H9 (cell line): Measurements from ENCODE around the gene GRIK4. TPM values are rescaled to one million over a fixed set of nuclear protein-coding genes. Genes with fewer than 3 reads are reported as not detected.

Source experiments
- DNase-seq: peaks from one replicate; pipeline ENCODE4 v3.0.0-alpha.2; 2017
- H2AFZ ChIP-seq: one replicate; pipeline ENCODE4 v1.6.1; 2013; ENCODE audit warnings: mild to moderate bottlenecking, low read length, control low read depth, moderate library complexity
- H2AK5ac ChIP-seq: 2 replicates; pipeline ENCODE4 v1.6.1; 2013; ENCODE audit warnings: low read length, control low read depth, mixed read lengths; ENCODE audit not compliant: insufficient read length
- H2BK120ac ChIP-seq: one replicate; pipeline ENCODE4 v1.6.1; 2013; ENCODE audit warnings: low read depth, mild to moderate bottlenecking, low read length, control low read depth, inconsistent platforms; ENCODE audit not compliant: poor library complexity, severe bottlenecking
- H2BK12ac ChIP-seq: 2 replicates; pipeline ENCODE4 v1.6.1; 2013; ENCODE audit warnings: low read length, control low read depth, mixed read lengths, low read depth; ENCODE audit not compliant: insufficient read length
- H2BK15ac ChIP-seq: 2 replicates; pipeline ENCODE4 v1.6.1; 2013; ENCODE audit warnings: low read depth, low read length, control low read depth
- H2BK20ac ChIP-seq: one replicate; pipeline ENCODE4 v1.6.1; 2013; ENCODE audit warnings: low read depth, mild to moderate bottlenecking, low read length, control low read depth, inconsistent platforms; ENCODE audit not compliant: poor library complexity, severe bottlenecking
- H2BK5ac ChIP-seq: 2 replicates; pipeline ENCODE4 v1.6.1; 2013; ENCODE audit warnings: low read length, control low read depth, mixed read lengths; ENCODE audit not compliant: insufficient read length
- H3K14ac ChIP-seq: 2 replicates; pipeline ENCODE4 v1.6.1; 2013; ENCODE audit warnings: low read length, control low read depth; ENCODE audit not compliant: insufficient read depth
- H3K18ac ChIP-seq: 2 replicates; pipeline ENCODE4 v1.6.1; 2013; ENCODE audit warnings: low read depth, mild to moderate bottlenecking, mixed read lengths, low read length, control low read depth; ENCODE audit not compliant: insufficient read length
- H3K23ac ChIP-seq: 2 replicates; pipeline ENCODE4 v1.6.1; 2013; ENCODE audit warnings: low read length, control low read depth, mixed read lengths, low read depth; ENCODE audit not compliant: insufficient read length
- H3K23me2 ChIP-seq: 2 replicates; pipeline ENCODE4 v1.6.1; 2013; ENCODE audit warnings: low read depth, mild to moderate bottlenecking, mixed read lengths, low read length, control low read depth; ENCODE audit not compliant: insufficient read length, poor library complexity, severe bottlenecking
- H3K27ac ChIP-seq: 2 replicates; pipeline ENCODE4 v1.5.1; 2013; ENCODE audit warnings: low read length, control low read depth, mixed read lengths, low read depth; ENCODE audit not compliant: insufficient read length
- H3K27me3 ChIP-seq: 2 replicates; pipeline ENCODE4 v1.6.1; 2013; ENCODE audit warnings: low read length, control low read depth, inconsistent platforms; ENCODE audit not compliant: insufficient read depth
- H3K4ac ChIP-seq: 2 replicates; pipeline ENCODE4 v1.6.1; 2013; ENCODE audit warnings: low read depth, mild to moderate bottlenecking, control low read depth, inconsistent platforms, low read length, moderate library complexity
- H3K4me1 ChIP-seq: 2 replicates; pipeline ENCODE4 v1.6.1; 2013; ENCODE audit warnings: low read length, control low read depth, inconsistent platforms; ENCODE audit not compliant: insufficient read depth
- H3K4me2 ChIP-seq: 2 replicates; pipeline ENCODE4 v1.6.1; 2013; ENCODE audit warnings: low read length, control low read depth, mixed read lengths; ENCODE audit not compliant: insufficient read length, insufficient read depth
- H3K56ac ChIP-seq: 2 replicates; pipeline ENCODE4 v1.6.1; 2013; ENCODE audit warnings: low read depth, mild to moderate bottlenecking, mixed read lengths, low read length, control low read depth; ENCODE audit not compliant: insufficient read length
- H3K79me1 ChIP-seq: 2 replicates; pipeline ENCODE4 v1.6.1; 2013; ENCODE audit warnings: low read depth, mild to moderate bottlenecking, moderate library complexity, low read length, control low read depth, inconsistent platforms; ENCODE audit not compliant: insufficient read depth, poor library complexity, severe bottlenecking
- H3K79me2 ChIP-seq: 2 replicates; pipeline ENCODE4 v1.6.1; 2013; ENCODE audit warnings: low read length, control low read depth, inconsistent platforms; ENCODE audit not compliant: insufficient read depth
- H3K9ac ChIP-seq: 2 replicates; pipeline ENCODE4 v1.6.1; 2013; ENCODE audit warnings: low read length, control low read depth, mixed read lengths; ENCODE audit not compliant: insufficient read length; ENCODE audit errors: extremely low read depth
- H3K9me3 ChIP-seq: one replicate; pipeline ENCODE4 v1.6.1; 2013; ENCODE audit warnings: low read depth, low read length, inconsistent platforms; ENCODE audit not compliant: control insufficient read depth
- H3T11ph ChIP-seq: one replicate; pipeline ENCODE4 v1.6.1; 2013; ENCODE audit warnings: mild to moderate bottlenecking, low read length, control low read depth, inconsistent platforms
- H4K20me1 ChIP-seq: one replicate; pipeline ENCODE4 v1.6.1; 2013; ENCODE audit not compliant: control insufficient read depth, insufficient read length, insufficient read depth
- H4K5ac ChIP-seq: 2 replicates; pipeline ENCODE4 v1.6.1; 2013; ENCODE audit warnings: low read depth, mild to moderate bottlenecking, mixed read lengths, low read length, control low read depth; ENCODE audit not compliant: insufficient read length
- H4K8ac ChIP-seq: replicated peaks from 2 replicates; pipeline ENCODE4 v1.6.1; 2013; ENCODE audit warnings: low read length, control low read depth, mixed read lengths, low read depth; ENCODE audit not compliant: insufficient read length
- H4K91ac ChIP-seq: 2 replicates; pipeline ENCODE4 v1.6.1; 2013; ENCODE audit warnings: low read depth, mild to moderate bottlenecking, moderate library complexity, mixed read lengths, low read length, control low read depth; ENCODE audit not compliant: insufficient read length
- H3K27ac Mint-ChIP-seq, 3 experiments: 2 replicates in 2 of 3; 3 replicates in 1 of 3; pipeline ENCODE4 v1.8.0; 2020 to 2021; ENCODE audit warnings: mixed read lengths in 3 of 3, mild to moderate bottlenecking in 1 of 3, moderate library complexity in 1 of 3
- H3K27me3 Mint-ChIP-seq: 2 replicates; pipeline ENCODE4 v1.8.0; 2021; ENCODE audit warnings: low read depth, mild to moderate bottlenecking, moderate library complexity, mixed read lengths
- H3K36me3 Mint-ChIP-seq, 3 experiments: 2 replicates in 2 of 3; 3 replicates in 1 of 3; pipeline ENCODE4 v1.8.0; 2020 to 2021; ENCODE audit warnings: low read depth in 3 of 3, mixed read lengths in 3 of 3; ENCODE audit not compliant: insufficient read depth in 1 of 3
- H3K4me1 Mint-ChIP-seq, 2 experiments: 2 replicates each; pipeline ENCODE4 v1.8.0; 2020; ENCODE audit warnings: mixed read lengths in 2 of 2
- H3K4me3 Mint-ChIP-seq, 2 experiments: 2 replicates in 1 of 2; 3 replicates in 1 of 2; pipeline ENCODE4 v1.8.0; 2020 to 2021; ENCODE audit warnings: mild to moderate bottlenecking in 2 of 2, mixed read lengths in 2 of 2, moderate library complexity in 1 of 2
- H3K9me3 Mint-ChIP-seq, 2 experiments: 2 replicates in 1 of 2; 3 replicates in 1 of 2; pipeline ENCODE4 v1.8.0; 2020; ENCODE audit warnings: mild to moderate bottlenecking in 2 of 2, mixed read lengths in 2 of 2, moderate library complexity in 1 of 2
- WGBS: extraction: QIAGEN DNeasy Blood & Tissue Kit; methylation state at CpG from one replicate; pipeline ENCODE4 v1.1.7; 2013; ENCODE audit warnings: missing lambda C conversion rate, low lambda C conversion rate, mixed read lengths; ENCODE audit not compliant: insufficient read length; ENCODE audit errors: extremely low coverage; 5-methylcytosine and 5-hydroxymethylcytosine counted together
- total RNA-seq: library from RNA; stranded (reverse); gene quantifications from 2 replicates; pipeline ENCODE4 v1.2.1, GENCODE V29; 2021
- TF ChIP-seq, protein P1 (sequence below): fragments of 200-600 bp; sonication (generic); conservative IDR thresholded peaks from 3 replicates; pipeline ENCODE4 v1.8.0; 2021; ENCODE audit warnings: antibody characterized with exemption, mild to moderate bottlenecking

GRIK4 gene
- total RNA-seq, 1 experiment from 2014 or later: 2.3 TPM

- H3K4ac ChIP-seq: no peak overlapping the region
- H3K9me3 Mint-ChIP-seq: no peaks in the 10 kb centered on the region
- H2BK120ac ChIP-seq: no peak overlapping the region
- H4K8ac ChIP-seq: no peak overlapping the region
- no peaks in the 10 kb centered on the region for H3K4me1 ChIP-seq
- H2BK15ac ChIP-seq: no peak overlapping the region
- no peak overlapping the region for H3K9ac ChIP-seq
- no peaks in the 10 kb centered on the region for H3K9me3 ChIP-seq
- no peak overlapping the region for H3K4me2 ChIP-seq
- no peak overlapping the region for H3K27ac ChIP-seq
- peaks cover 2% of the 10 kb centered on the region for H3K27me3 Mint-ChIP-seq
- no peak overlapping the region for H3K18ac ChIP-seq
- DNase-seq: no peak
- H3K27ac Mint-ChIP-seq: peak overlapping the region in 1 of 3 experiments; percentile 50; a peak in 1 of 7 replicates
- H3T11ph ChIP-seq: no peak overlapping the region
- no peak overlapping the region for H4K5ac ChIP-seq
- no peaks in the 10 kb centered on the region for H3K4me1 Mint-ChIP-seq
- H3K56ac ChIP-seq: no peak overlapping the region
- H2BK12ac ChIP-seq: no peak overlapping the region
- no peaks in the 10 kb centered on the region for H3K23me2 ChIP-seq
- H2BK5ac ChIP-seq: no peak overlapping the region
- no peak overlapping the region for H3K23ac ChIP-seq
- H2AK5ac ChIP-seq: no peak overlapping the region
- WGBS: no CpG with 5 or more reads among the region's 2 CpGs
- no peak overlapping the region for H3K14ac ChIP-seq
- H4K91ac ChIP-seq: no peak overlapping the region
- no peaks in the 10 kb centered on the region for H3K79me1 ChIP-seq
- H3K79me2 ChIP-seq: no peaks in the 10 kb centered on the region
- TF ChIP-seq, protein P1, sequence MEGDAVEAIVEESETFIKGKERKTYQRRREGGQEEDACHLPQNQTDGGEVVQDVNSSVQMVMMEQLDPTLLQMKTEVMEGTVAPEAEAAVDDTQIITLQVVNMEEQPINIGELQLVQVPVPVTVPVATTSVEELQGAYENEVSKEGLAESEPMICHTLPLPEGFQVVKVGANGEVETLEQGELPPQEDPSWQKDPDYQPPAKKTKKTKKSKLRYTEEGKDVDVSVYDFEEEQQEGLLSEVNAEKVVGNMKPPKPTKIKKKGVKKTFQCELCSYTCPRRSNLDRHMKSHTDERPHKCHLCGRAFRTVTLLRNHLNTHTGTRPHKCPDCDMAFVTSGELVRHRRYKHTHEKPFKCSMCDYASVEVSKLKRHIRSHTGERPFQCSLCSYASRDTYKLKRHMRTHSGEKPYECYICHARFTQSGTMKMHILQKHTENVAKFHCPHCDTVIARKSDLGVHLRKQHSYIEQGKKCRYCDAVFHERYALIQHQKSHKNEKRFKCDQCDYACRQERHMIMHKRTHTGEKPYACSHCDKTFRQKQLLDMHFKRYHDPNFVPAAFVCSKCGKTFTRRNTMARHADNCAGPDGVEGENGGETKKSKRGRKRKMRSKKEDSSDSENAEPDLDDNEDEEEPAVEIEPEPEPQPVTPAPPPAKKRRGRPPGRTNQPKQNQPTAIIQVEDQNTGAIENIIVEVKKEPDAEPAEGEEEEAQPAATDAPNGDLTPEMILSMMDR: no peak
- H3K4me3 Mint-ChIP-seq: no peak overlapping the region
- no peak overlapping the region for H2BK20ac ChIP-seq
- H3K27me3 ChIP-seq: no peaks in the 10 kb centered on the region
- no peaks in the 10 kb centered on the region for H3K36me3 Mint-ChIP-seq
- no peaks in the 10 kb centered on the region for H4K20me1 ChIP-seq
- no peak overlapping the region for H2AFZ ChIP-seq
Measured at GRCh38 chr11:120817158-120817557, 305.6 kb downstream of the GRIK4 start.
